Aorta (tissue), 5 donors: ENCODE results near the gene TMEM116. TPM values are rescaled to one million over a fixed set of nuclear protein-coding genes. Genes with fewer than 3 reads are reported as not detected.
"Not testable (repeated sequence)": the region's sequence is repeated elsewhere in the genome, so short reads cannot be mapped to it uniquely, and the experiment has no call there.

ENCODE experiments used
- ATAC-seq: fragments of 200-7000 bp; cut with Tn5 transposase; one replicate; pipeline ENCODE4 v1.9.1; 2022; ENCODE audit warnings: moderate library complexity; ENCODE audit not compliant: low FRiP score
- DNase-seq, 2 donors: peaks; one replicate each; pipeline ENCODE4 v3.0.0-alpha.2; 2020
- H3K27ac ChIP-seq, 2 donors: one replicate each; pipeline ENCODE4 v1.5.1; 2013; ENCODE audit warnings: low read length in 2 of 2, mild to moderate bottlenecking in 2 of 2, moderate library complexity in 2 of 2, control low read depth in 1 of 2, inconsistent platforms in 1 of 2, low read depth in 1 of 2
- H3K27me3 ChIP-seq, 2 donors: one replicate each; pipeline ENCODE4 v1.6.1; 2013; ENCODE audit warnings: control low read depth in 1 of 2, low read length in 1 of 2, mild to moderate bottlenecking in 1 of 2, moderate library complexity in 1 of 2; ENCODE audit not compliant: insufficient read depth in 2 of 2, control insufficient read depth in 1 of 2
- H3K36me3 ChIP-seq, 2 donors: one replicate each; pipeline ENCODE4 v1.6.1; 2013; ENCODE audit warnings: control low read depth in 1 of 2, low read length in 1 of 2, mild to moderate bottlenecking in 1 of 2; ENCODE audit not compliant: insufficient read depth in 2 of 2, control insufficient read depth in 1 of 2
- H3K4me1 ChIP-seq, 2 donors: one replicate each; pipeline ENCODE4 v1.6.1; 2013; ENCODE audit warnings: low read length in 2 of 2, control low read depth in 1 of 2, mild to moderate bottlenecking in 1 of 2, moderate library complexity in 1 of 2; ENCODE audit not compliant: insufficient read depth in 2 of 2, control insufficient read depth in 1 of 2
- H3K4me3 ChIP-seq, 2 donors: one replicate each; pipeline ENCODE4 v1.5.1; 2013; ENCODE audit warnings: low read length in 2 of 2, control low read depth in 1 of 2, mild to moderate bottlenecking in 1 of 2
- H3K9me3 ChIP-seq: one replicate; pipeline ENCODE4 v1.6.1; 2013; ENCODE audit warnings: mild to moderate bottlenecking, low read length; ENCODE audit not compliant: control insufficient read depth
- WGBS, 2 donors: extraction: QIAGEN DNeasy Blood & Tissue Kit; methylation state at CpG; one replicate each; pipeline ENCODE4 v1.1.7; 2013; 5-methylcytosine and 5-hydroxymethylcytosine counted together
- intact Hi-C, 2 donors: fragments of 100-400 bp; cut with DNase I; formaldehyde crosslinking; loops; one replicate each; pipeline versions ENCODE4 v1.14.2 to v1.15.0; 2022
- polyA plus RNA-seq, 2 donors: library from polyadenylated mRNA; stranded (reverse); fragments of 200-250 nt; gene quantifications; one replicate each; pipeline ENCODE4 v1.2.3, GENCODE V29; 2013
- total RNA-seq, 2 donors: library from RNA; stranded (reverse); fragmentation: NEBNext Ultra II Directional; extraction: Animal tissue kit (Norgen Biotek cat#: 25700); gene quantifications; one replicate each; pipeline ENCODE4 v1.2.1, GENCODE V29; 2021
- donor health status: healthy with polysubstance abuse.
- donor health status: Bipolar disorder and iron deficiency.
- donor health status: DM: no; HTN: no; CAD: no.
- donor health status: DM: no; HTN: no; CAD: no.
- donor health status: DM: yes; HTN: yes; CAD: no.

Gene TMEM116
- total and polyA plus RNA-seq, 4 donors = 2.4 to 9.9 (median 9.2) TPM

GRCh38 chr12:112001576-112001975 lies 11.4 kb downstream of the TMEM116 start:
- H3K27me3 ChIP-seq = no peaks in the 10 kb centered on the region
- H3K4me3 ChIP-seq = no peak overlapping the region
- DNase-seq (no peak), ATAC-seq (peak; percentile 36)
- H3K4me1 ChIP-seq = no peaks in the 10 kb centered on the region
- H3K36me3 ChIP-seq = no peaks in the 10 kb centered on the region
- H3K9me3 ChIP-seq = no peaks in the 10 kb centered on the region
- intact Hi-C loops = no loop called here
- H3K27ac ChIP-seq = no peak overlapping the region

GRCh38 chr12:112000820-112001219 lies 12.1 kb downstream of the TMEM116 start:
- peak overlapping the region in 1 of 2 donors; percentile 64 for H3K27ac ChIP-seq
- no peaks in the 10 kb centered on the region for H3K27me3 ChIP-seq
- intact Hi-C loops = no loop called here
- no peak overlapping the region for H3K4me3 ChIP-seq
- ATAC-seq (no peak), DNase-seq (no peak)
- H3K4me1 ChIP-seq = no peaks in the 10 kb centered on the region
- 86 to 87% methylated on average over 8 of the region's 8 CpGs for whole genome bisulfite sequencing, 2 donors
- no peaks in the 10 kb centered on the region for H3K36me3 ChIP-seq
- H3K9me3 ChIP-seq = no peaks in the 10 kb centered on the region

GRCh38 chr12:111999129-111999528 lies 13.8 kb downstream of the TMEM116 start:
- H3K4me3 ChIP-seq, intact Hi-C loops, H3K27me3 ChIP-seq, H3K27ac ChIP-seq, H3K4me1 ChIP-seq, DNase-seq, H3K9me3 ChIP-seq, H3K36me3 ChIP-seq, ATAC-seq: not testable (repeated sequence)
- WGBS, 2 donors = 95 to 97% methylated on average over 9 of the region's 9 CpGs

GRCh38 chr12:111998015-111998414 lies 14.9 kb downstream of the TMEM116 start:
- Histone ChIP-seq H3K4me3 (no peak overlapping the region), H3K27ac (peak overlapping the region in 1 of 2 donors; percentile 2), H3K9me3 (no peaks in the 10 kb centered on the region), H3K27me3 (no peaks in the 10 kb centered on the region), H3K36me3 (no peaks in the 10 kb centered on the region), H3K4me1 (no peaks in the 10 kb centered on the region)
- intact Hi-C loops = no loop called here
- no peak for ATAC-seq
- DNase-seq = no peak
- 10 to 23% methylated on average over 4 of the region's 4 CpGs for WGBS, 2 donors

GRCh38 chr12:111997300-111997699 lies 15.7 kb downstream of the TMEM116 start:
- Histone ChIP-seq H3K4me1 (no peaks in the 10 kb centered on the region), H3K4me3 (no peak overlapping the region), H3K27ac (no peak overlapping the region), H3K36me3 (no peaks in the 10 kb centered on the region), H3K9me3 (no peaks in the 10 kb centered on the region), H3K27me3 (no peaks in the 10 kb centered on the region)
- no peak for DNase-seq
- WGBS, 2 donors = 85 to 89% methylated on average over 2 of the region's 2 CpGs
- no peak for ATAC-seq
- intact Hi-C loops = no loop called here

GRCh38 chr12:111995782-111996480 lies 17.0 kb downstream of the TMEM116 start:
- ATAC-seq (no peak), DNase-seq (no peak)
- intact Hi-C loops = no loop called here
- Histone ChIP-seq H3K27ac (no peak overlapping the region), H3K27me3 (no peaks in the 10 kb centered on the region), H3K36me3 (no peaks in the 10 kb centered on the region), H3K4me1 (no peaks in the 10 kb centered on the region), H3K9me3 (no peaks in the 10 kb centered on the region), H3K4me3 (no peak overlapping the region)
- 93 to 99% methylated on average over 1 of the region's 1 CpG for WGBS, 2 donors

GRCh38 chr12:111994211-111995111 lies 18.5 kb downstream of the TMEM116 start:
- ATAC-seq, H3K9me3 ChIP-seq, H3K4me1 ChIP-seq, DNase-seq, H3K27ac ChIP-seq, H3K36me3 ChIP-seq, intact Hi-C loops, H3K4me3 ChIP-seq, H3K27me3 ChIP-seq: not testable (repeated sequence)
- WGBS, 2 donors = 83 to 86% methylated on average over 17 of the region's 17 CpGs

- DNase-seq = no peak
- Histone ChIP-seq H3K4me1 (no peaks in the 10 kb centered on the region), H3K27ac (no peak overlapping the region), H3K27me3 (no peaks in the 10 kb centered on the region), H3K4me3 (no peak overlapping the region), H3K9me3 (no peaks in the 10 kb centered on the region), H3K36me3 (no peaks in the 10 kb centered on the region)
- intact Hi-C loops = no loop called here
- ATAC-seq = no peak
- 93 to 95% methylated on average over 2 of the region's 2 CpGs for WGBS, 2 donors
Observed at GRCh38 chr12:111993292-111994150, 19.4 kb downstream of the TMEM116 start.
